BJ (cell line): ENCODE results near the gene GRK2. TPM values are rescaled to one million over a fixed set of nuclear protein-coding genes. Genes with fewer than 3 reads are reported as not detected.

ENCODE experiments used
- CTCF ChIA-PET: fragments of 350-600 bp; formaldehyde crosslinking; extraction: SDS; loops from one replicate; lab custom pipeline; 2021; ENCODE audit warnings: antibody characterized with exemption, inconsistent platforms; lab: Yijun Ruan, JAX
- POLR2A ChIA-PET: fragments of 300-600 bp; sonication (Branson Sonifier 250); formaldehyde crosslinking; extraction: SDS; loops from one replicate; lab custom pipeline; 2021; ENCODE audit warnings: antibody characterized with exemption; lab: Charles Lee
- DNase-seq: peaks from one replicate; pipeline ENCODE4 v3.0.0-alpha.2; 2011; ENCODE audit warnings: low read depth
- H3K27me3 ChIP-seq: 2 replicates; pipeline ENCODE4 v1.6.0; 2011; ENCODE audit warnings: low read length; ENCODE audit not compliant: control insufficient read depth, insufficient read depth
- H3K36me3 ChIP-seq: 2 replicates; pipeline ENCODE4 v1.5.1; 2011; ENCODE audit warnings: low read length; ENCODE audit not compliant: control insufficient read depth, insufficient read depth
- H3K4me3 ChIP-seq: 2 replicates; pipeline ENCODE4 v1.5.1; 2011; ENCODE audit warnings: low read depth, mild to moderate bottlenecking, control low read depth, low read length
- CTCF ChIP-seq: IDR thresholded peaks from 2 replicates; pipeline ENCODE4 v1.5.1; 2011; ENCODE audit warnings: low read depth, mild to moderate bottlenecking, control low read depth, inconsistent platforms, low read length, moderate library complexity; ENCODE audit not compliant: insufficient read depth
- polyA minus RNA-seq: library from RNA; depleted of rRNA, polyadenylated mRNA; stranded (reverse); fragments of >200 nt; gene quantifications from 2 replicates; pipeline ENCODE4 v1.2.3, GENCODE V29; 2011; rRNA and poly(A)+ RNA removed
- polyA plus RNA-seq: library from polyadenylated mRNA; depleted of rRNA; stranded (reverse); fragments of >200 nt; gene quantifications from 2 replicates; pipeline ENCODE4 v1.2.3, GENCODE V29; 2011; rRNA removed

GRK2 gene
- polyA plus RNA-seq (21.9 and 31.2 TPM in 2 replicates), polyA minus RNA-seq (62.1 and 64.5 TPM in 2 replicates)

GRCh38 chr11:67266449-67267187, at the start of gene GRK2:
GRK2 (plus strand) TSS chr11:67266473; CDS start chr11:67266700, 227 bp downstream.
- Histone ChIP-seq H3K27me3 (no peaks in the 10 kb centered on the region), H3K36me3 (peaks cover 9% of the 10 kb centered on the region), H3K4me3 (peak within 1 kb of the TSS; percentile 81)
- DNase-seq = no peak
- TF ChIP-seq CTCF = no peak
- POLR2A ChIA-PET = no interaction called here
- CTCF ChIA-PET = interaction anchor here (0.7 to 2.5 kb wide), 10 partner anchors 22 to 116 kb away, joined by 3 to 31 read pairs (median 4); no protein-coding TSS in a partner anchor

GRCh38 chr11:67227726-67228125, 38.5 kb upstream of the GRK2 start:
- no peak for TF ChIP-seq CTCF
- ChIA-PET POLR2A (no interaction called here), CTCF (no interaction called here)
- DNase-seq = no peak
- H3K27me3 ChIP-seq = no peaks in the 10 kb centered on the region
- H3K36me3 ChIP-seq = peaks cover 17% of the 10 kb centered on the region
- H3K4me3 ChIP-seq = no peak overlapping the region

GRCh38 chr11:67230406-67230805, 35.9 kb upstream of the GRK2 start:
- Histone ChIP-seq H3K4me3 (no peak overlapping the region), H3K27me3 (no peaks in the 10 kb centered on the region), H3K36me3 (peaks cover 15% of the 10 kb centered on the region)
- ChIA-PET POLR2A (no interaction called here), CTCF (interaction anchor here (1.2 kb wide), 1 partner anchor 9 kb away, joined by 5 read pairs; no protein-coding TSS in a partner anchor)
- no peak for DNase-seq
- no peak for TF ChIP-seq CTCF

- CTCF ChIA-PET = interaction anchor here (1.2 kb wide), 1 partner anchor 9 kb away, joined by 5 read pairs; no protein-coding TSS in a partner anchor
- POLR2A ChIA-PET = no interaction called here
These were observed 35.4 kb upstream of the GRK2 start for GRCh38 chr11:67230886-67231285.

More at GRCh38 chr11:67230886-67231285, 35.4 kb upstream of the GRK2 start:
- no peaks in the 10 kb centered on the region for H3K27me3 ChIP-seq
- no peak overlapping the region for H3K4me3 ChIP-seq
- H3K36me3 ChIP-seq = peaks cover 13% of the 10 kb centered on the region
- no peak for DNase-seq
- no peak for TF ChIP-seq CTCF
